ENCODE data around the gene CHCHD3.

Gene CHCHD3

DNA sequence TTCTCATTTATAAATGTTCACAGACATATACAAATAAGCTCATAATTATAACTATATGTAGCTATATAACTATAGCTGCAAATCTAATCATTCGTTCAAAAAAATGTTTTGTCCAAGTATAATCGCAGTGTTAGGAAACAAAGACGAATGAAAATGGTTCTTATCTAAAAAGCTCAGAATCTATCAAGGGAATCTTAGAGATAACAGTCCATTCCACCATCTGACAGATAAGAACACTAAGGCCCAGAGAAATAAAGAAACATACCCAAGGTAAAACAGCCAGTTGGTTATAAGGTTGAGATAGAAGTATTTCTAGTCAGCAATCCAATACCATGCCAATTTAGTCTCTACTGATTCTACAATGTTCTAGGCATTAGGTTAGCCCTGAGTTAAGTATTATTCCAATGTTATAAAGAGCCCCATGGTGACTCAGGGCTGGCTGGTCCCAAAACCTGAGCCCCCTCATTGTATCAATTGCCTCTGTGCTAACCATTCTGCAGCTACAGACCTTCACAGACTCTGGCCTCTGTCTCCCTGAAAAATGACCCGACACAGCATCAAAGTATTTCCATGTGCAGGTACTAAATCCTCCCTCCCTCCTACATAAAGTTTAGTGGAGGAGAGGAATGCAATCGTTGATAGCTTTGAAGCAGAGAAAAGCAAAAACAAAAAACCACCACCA lies 30.0 kb downstream of the CHCHD3 start:
- H3K36me3 ChIP-seq = no peaks in the 10 kb centered on the region
- TF ChIP-seq, protein P1, sequence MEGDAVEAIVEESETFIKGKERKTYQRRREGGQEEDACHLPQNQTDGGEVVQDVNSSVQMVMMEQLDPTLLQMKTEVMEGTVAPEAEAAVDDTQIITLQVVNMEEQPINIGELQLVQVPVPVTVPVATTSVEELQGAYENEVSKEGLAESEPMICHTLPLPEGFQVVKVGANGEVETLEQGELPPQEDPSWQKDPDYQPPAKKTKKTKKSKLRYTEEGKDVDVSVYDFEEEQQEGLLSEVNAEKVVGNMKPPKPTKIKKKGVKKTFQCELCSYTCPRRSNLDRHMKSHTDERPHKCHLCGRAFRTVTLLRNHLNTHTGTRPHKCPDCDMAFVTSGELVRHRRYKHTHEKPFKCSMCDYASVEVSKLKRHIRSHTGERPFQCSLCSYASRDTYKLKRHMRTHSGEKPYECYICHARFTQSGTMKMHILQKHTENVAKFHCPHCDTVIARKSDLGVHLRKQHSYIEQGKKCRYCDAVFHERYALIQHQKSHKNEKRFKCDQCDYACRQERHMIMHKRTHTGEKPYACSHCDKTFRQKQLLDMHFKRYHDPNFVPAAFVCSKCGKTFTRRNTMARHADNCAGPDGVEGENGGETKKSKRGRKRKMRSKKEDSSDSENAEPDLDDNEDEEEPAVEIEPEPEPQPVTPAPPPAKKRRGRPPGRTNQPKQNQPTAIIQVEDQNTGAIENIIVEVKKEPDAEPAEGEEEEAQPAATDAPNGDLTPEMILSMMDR (IDR thresholded peaks at IDR 0.05) = no peak
- H3K27ac ChIP-seq = no peak overlapping the region
- H3K4me3 ChIP-seq (ENCODE audit: low read depth in 1 of 2, low read length in 1 of 2) = no peak overlapping the region
- no peaks in the 10 kb centered on the region for H3K27me3 ChIP-seq
- H3K4me1 ChIP-seq (ENCODE audit: control insufficient read depth in 1 of 2, insufficient read depth in 1 of 2, low read depth in 1 of 2, low read length in 1 of 2) = no peaks in the 10 kb centered on the region
- H3K9me3 ChIP-seq = no peaks in the 10 kb centered on the region

- no peaks in the 10 kb centered on the region for H3K36me3 ChIP-seq
- no peaks in the 10 kb centered on the region for H3K9me3 ChIP-seq
- H3K27me3 ChIP-seq = no peaks in the 10 kb centered on the region
- no peaks in the 10 kb centered on the region for H3K4me1 ChIP-seq (ENCODE audit: control insufficient read depth in 1 of 2, insufficient read depth in 1 of 2, low read depth in 1 of 2, low read length in 1 of 2)
- H3K4me3 ChIP-seq (ENCODE audit: low read depth in 1 of 2, low read length in 1 of 2) = no peak overlapping the region
- TF ChIP-seq, protein P1 (IDR thresholded peaks at IDR 0.05) = no peak
- no peak overlapping the region for H3K27ac ChIP-seq
Measured at GRCh38 chr7:133051066-133051465, 30.8 kb downstream of the CHCHD3 start.

DNA sequence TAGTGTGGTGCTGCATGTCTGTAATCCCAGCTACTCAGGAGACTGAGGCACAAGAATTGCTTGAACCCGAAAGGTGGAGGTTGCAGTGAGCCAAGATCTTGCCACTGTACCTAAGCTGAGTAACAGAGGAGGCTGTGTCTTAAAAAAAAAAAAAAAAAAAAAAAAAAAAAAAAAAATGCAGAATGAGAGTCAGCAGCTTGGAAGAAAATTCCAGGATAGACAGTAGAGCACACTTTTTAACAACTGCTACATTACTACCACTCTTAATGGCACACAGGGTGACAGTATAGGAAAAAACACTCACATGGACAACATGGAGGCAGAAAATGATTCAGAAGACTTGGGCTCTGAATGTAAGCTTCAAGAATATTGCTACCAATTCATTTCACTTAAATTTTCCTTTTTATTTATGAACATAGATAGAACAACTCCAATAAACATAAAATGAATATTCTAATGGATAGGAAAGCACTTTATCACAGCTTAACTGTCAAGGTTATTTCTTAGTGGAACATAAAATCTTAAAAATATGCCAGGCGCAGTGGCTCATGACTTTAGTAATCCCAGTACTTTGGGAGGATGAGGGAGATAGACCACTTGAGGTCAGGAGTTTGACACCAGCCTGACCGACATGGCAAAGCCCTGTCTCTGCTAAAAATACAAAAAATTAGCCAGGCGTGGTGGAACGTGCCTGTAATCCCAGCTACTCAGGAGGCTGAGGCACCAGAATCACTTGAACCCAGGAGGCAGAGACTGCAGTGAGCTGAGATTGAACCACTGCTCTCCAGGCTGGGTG lies 31.5 kb downstream of the CHCHD3 start:
- no peaks in the 10 kb centered on the region for H3K36me3 ChIP-seq
- H3K4me1 ChIP-seq (ENCODE audit: control insufficient read depth in 1 of 2, insufficient read depth in 1 of 2, low read depth in 1 of 2, low read length in 1 of 2) = no peaks in the 10 kb centered on the region
- H3K27ac ChIP-seq = no peak overlapping the region
- TF ChIP-seq, protein P1 (IDR thresholded peaks at IDR 0.05) = no peak
- H3K27me3 ChIP-seq = no peaks in the 10 kb centered on the region
- no peak overlapping the region for H3K4me3 ChIP-seq (ENCODE audit: low read depth in 1 of 2, low read length in 1 of 2)
- H3K9me3 ChIP-seq = no peaks in the 10 kb centered on the region

DNA sequence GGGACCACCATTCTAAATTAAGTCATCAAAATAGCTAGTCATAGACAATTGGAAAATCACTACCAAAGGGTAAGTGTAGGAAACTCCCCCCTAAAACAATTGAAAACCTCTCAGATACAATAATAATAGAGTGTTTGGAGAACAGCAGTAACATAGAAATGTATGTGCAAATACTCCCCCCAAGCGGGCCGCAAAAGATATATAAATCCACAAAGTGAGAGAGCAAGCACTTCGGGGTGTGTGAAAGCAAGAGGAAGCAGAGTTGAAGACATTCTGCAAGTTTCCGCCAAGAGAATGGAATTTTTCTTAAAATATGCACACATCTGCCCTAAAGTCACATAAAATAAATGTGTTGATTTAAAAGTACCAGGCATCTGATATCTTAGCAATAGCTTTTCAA lies 33.3 kb downstream of the CHCHD3 start:
- TF ChIP-seq, protein P1 (IDR thresholded peaks at IDR 0.05) = no peak
- Histone ChIP-seq H3K36me3 (no peaks in the 10 kb centered on the region), H3K27ac (no peak overlapping the region), H3K9me3 (no peaks in the 10 kb centered on the region), H3K4me1 (ENCODE audit: control insufficient read depth in 1 of 2, insufficient read depth in 1 of 2, low read depth in 1 of 2, low read length in 1 of 2) (no peaks in the 10 kb centered on the region), H3K4me3 (ENCODE audit: low read depth in 1 of 2, low read length in 1 of 2) (no peak overlapping the region), H3K27me3 (no peaks in the 10 kb centered on the region)

- H3K9me3 ChIP-seq = no peaks in the 10 kb centered on the region
- H3K36me3 ChIP-seq = no peaks in the 10 kb centered on the region
- TF ChIP-seq, protein P1 (IDR thresholded peaks at IDR 0.05) = no peak
- no peaks in the 10 kb centered on the region for H3K4me1 ChIP-seq (ENCODE audit: control insufficient read depth in 1 of 2, insufficient read depth in 1 of 2, low read depth in 1 of 2, low read length in 1 of 2)
- H3K27ac ChIP-seq = no peak overlapping the region
- H3K4me3 ChIP-seq (ENCODE audit: low read depth in 1 of 2, low read length in 1 of 2) = no peak overlapping the region
- no peaks in the 10 kb centered on the region for H3K27me3 ChIP-seq
Measured at GRCh38 chr7:133047321-133047720, 34.6 kb downstream of the CHCHD3 start.
